Vagina (tissue), 2 donors: ENCODE measurements around the gene IGSF9. TPM values are rescaled to one million over a fixed set of nuclear protein-coding genes. Genes with fewer than 3 reads are reported as not detected.

Experiments used
- DNase-seq, 2 donors: peaks; one replicate each; pipeline ENCODE4 v3.0.0-alpha.2; 2017; ENCODE audit errors: extremely low spot score in 2 of 2
- H3K27ac ChIP-seq: fragments of 200-600 bp; sonication (generic); one replicate; pipeline ENCODE4 v1.5.1; 2019
- H3K27me3 ChIP-seq: fragments of 200-600 bp; sonication (generic); one replicate; pipeline ENCODE4 v1.5.1; 2019
- H3K36me3 ChIP-seq, 2 donors: fragments of 200-600 bp; sonication (generic); one replicate each; pipeline ENCODE4 v1.5.1; 2017 to 2019
- H3K4me1 ChIP-seq: fragments of 200-600 bp; sonication (generic); one replicate; pipeline ENCODE4 v1.5.1; 2019
- H3K4me3 ChIP-seq, 2 donors: fragments of 200-600 bp; sonication (generic); 1 replicate in 1 of 2; 2 replicates in 1 of 2; pipeline ENCODE4 v1.5.1; 2016 to 2019
- H3K9me3 ChIP-seq: fragments of 200-600 bp; sonication (generic); one replicate; pipeline ENCODE4 v1.5.1; 2019
- CTCF ChIP-seq, 3 experiments: fragments of 450-650 bp in 2 of 3; fragments of 200-600 bp in 1 of 3; sonication (generic) in 1 of 3; IDR thresholded peaks; one replicate each; pipeline ENCODE4 v1.5.1; 2017 to 2019; ENCODE audit warnings: antibody characterized with exemption in 3 of 3, mild to moderate bottlenecking in 2 of 3, moderate library complexity in 2 of 3
- POLR2A ChIP-seq, 2 donors: fragments of 450-650 bp; IDR thresholded peaks; one replicate each; pipeline ENCODE4 v1.6.1; 2017; ENCODE audit warnings: antibody characterized with exemption in 2 of 2, mild to moderate bottlenecking in 2 of 2, moderate library complexity in 2 of 2
- POLR2AphosphoS5 ChIP-seq, 2 donors: sonication (generic); formaldehyde crosslinking; IDR thresholded peaks; one replicate each; pipeline ENCODE4 v1.9.0; 2017; ENCODE audit warnings: antibody characterized with exemption in 2 of 2, mild to moderate bottlenecking in 2 of 2, low read depth in 1 of 2; ENCODE audit not compliant: insufficient read depth in 1 of 2
- intact Hi-C: fragments of 100-400 bp; cut with DNase I; formaldehyde crosslinking; loops from one replicate; pipeline ENCODE4 v1.15.1; 2023
- total RNA-seq: library from RNA; depleted of rRNA; stranded (reverse); fragments of >200 nt; gene quantifications from one replicate; pipeline ENCODE4 v1.2.3, GENCODE V29; 2016

Gene IGSF9
- total RNA-seq, 1 donor from 2014 or later = 5.6 TPM

GRCh38 chr1:159938211-159938852 lies 7.1 kb downstream of the IGSF9 start:
- TF ChIP-seq POLR2A (IDR thresholded peaks at IDR 0.05) (no peak), CTCF (IDR thresholded peaks at IDR 0.05) (no peak), POLR2AphosphoS5 (IDR thresholded peaks at IDR 0.05; ENCODE audit: insufficient read depth in 1 of 2, low read depth in 1 of 2) (no peak)
- intact Hi-C loops = no loop called here
- no peak for DNase-seq
- Histone ChIP-seq H3K27me3 (no peaks in the 10 kb centered on the region), H3K27ac (no peak overlapping the region), H3K4me3 (no peak overlapping the region), H3K9me3 (no peaks in the 10 kb centered on the region), H3K4me1 (peaks cover 33% of the 10 kb centered on the region), H3K36me3 (no peaks in the 10 kb centered on the region)

- peaks cover 34% of the 10 kb centered on the region for H3K4me1 ChIP-seq
- H3K9me3 ChIP-seq = no peaks in the 10 kb centered on the region
- H3K27me3 ChIP-seq = no peaks in the 10 kb centered on the region
- no peaks in the 10 kb centered on the region for H3K36me3 ChIP-seq
- no peak overlapping the region for H3K4me3 ChIP-seq
- H3K27ac ChIP-seq = no peak overlapping the region
- intact Hi-C loops = loop anchor here (2.0 kb wide), 1 partner anchor 70 kb away; no protein-coding TSS in a partner anchor
- no peak for TF ChIP-seq CTCF (IDR thresholded peaks at IDR 0.05)
- TF ChIP-seq POLR2AphosphoS5 (IDR thresholded peaks at IDR 0.05; ENCODE audit: insufficient read depth in 1 of 2, low read depth in 1 of 2) = no peak
- DNase-seq = no peak
These were observed 8.2 kb downstream of the IGSF9 start for GRCh38 chr1:159937054-159937750.

- intact Hi-C loops = loop anchor here (2.0 kb wide), 1 partner anchor 70 kb away; no protein-coding TSS in a partner anchor
- no peaks in the 10 kb centered on the region for H3K36me3 ChIP-seq
These were observed 9.0 kb downstream of the IGSF9 start for GRCh38 chr1:159936273-159936904.

GRCh38 chr1:159935719-159936272 lies 9.6 kb downstream of the IGSF9 start:
- H3K27me3 ChIP-seq = no peaks in the 10 kb centered on the region
- TF ChIP-seq CTCF (IDR thresholded peaks at IDR 0.05) (no peak), POLR2AphosphoS5 (IDR thresholded peaks at IDR 0.05; ENCODE audit: insufficient read depth in 1 of 2, low read depth in 1 of 2) (no peak), POLR2A (IDR thresholded peaks at IDR 0.05) (no peak)
- H3K4me3 ChIP-seq = no peak overlapping the region
- H3K4me1 ChIP-seq = peaks cover 37% of the 10 kb centered on the region
- DNase-seq = no peak
- intact Hi-C loops = loop anchor here (2.0 kb wide), 1 partner anchor 71 kb away; no protein-coding TSS in a partner anchor
- H3K9me3 ChIP-seq = no peaks in the 10 kb centered on the region
- H3K36me3 ChIP-seq = no peaks in the 10 kb centered on the region
- H3K27ac ChIP-seq = no peak overlapping the region

More at GRCh38 chr1:159936273-159936904, 9.0 kb downstream of the IGSF9 start:
- H3K9me3 ChIP-seq = no peaks in the 10 kb centered on the region
- H3K27me3 ChIP-seq = no peaks in the 10 kb centered on the region
- no peak overlapping the region for H3K27ac ChIP-seq
- TF ChIP-seq POLR2A (IDR thresholded peaks at IDR 0.05) (no peak), POLR2AphosphoS5 (IDR thresholded peaks at IDR 0.05; ENCODE audit: insufficient read depth in 1 of 2, low read depth in 1 of 2) (peak in 1 of 2 donors; percentile 24), CTCF (IDR thresholded peaks at IDR 0.05) (peak; percentile 87 to 96 (median 92))
- peaks cover 37% of the 10 kb centered on the region for H3K4me1 ChIP-seq
- no peak for DNase-seq
- no peak overlapping the region for H3K4me3 ChIP-seq
